IPS-18a (cell line): ENCODE results near the gene CLCF1.

Experiments
- H3K27ac ChIP-seq: one replicate; pipeline ENCODE4 v1.5.1; 2013; ENCODE audit warnings: low read length
- H3K27me3 ChIP-seq: one replicate; pipeline ENCODE4 v1.6.1; 2013; ENCODE audit warnings: mild to moderate bottlenecking, low read length; ENCODE audit not compliant: control insufficient read depth, insufficient read depth
- H3K36me3 ChIP-seq: one replicate; pipeline ENCODE4 v1.6.1; 2013; ENCODE audit warnings: low read depth, low read length; ENCODE audit not compliant: control insufficient read depth
- H3K4me1 ChIP-seq: one replicate; pipeline ENCODE4 v1.6.1; 2013; ENCODE audit warnings: low read depth, low read length; ENCODE audit not compliant: control insufficient read depth
- H3K4me3 ChIP-seq: one replicate; pipeline ENCODE4 v1.5.1; 2013; ENCODE audit warnings: low read length
- H3K9ac ChIP-seq: one replicate; pipeline ENCODE4 v1.6.1; 2013; ENCODE audit warnings: mild to moderate bottlenecking, low read length, moderate library complexity
- H3K9me3 ChIP-seq: one replicate; pipeline ENCODE4 v1.6.1; 2013; ENCODE audit warnings: low read depth, low read length; ENCODE audit not compliant: control insufficient read depth

The CLCF1 gene

DNA sequence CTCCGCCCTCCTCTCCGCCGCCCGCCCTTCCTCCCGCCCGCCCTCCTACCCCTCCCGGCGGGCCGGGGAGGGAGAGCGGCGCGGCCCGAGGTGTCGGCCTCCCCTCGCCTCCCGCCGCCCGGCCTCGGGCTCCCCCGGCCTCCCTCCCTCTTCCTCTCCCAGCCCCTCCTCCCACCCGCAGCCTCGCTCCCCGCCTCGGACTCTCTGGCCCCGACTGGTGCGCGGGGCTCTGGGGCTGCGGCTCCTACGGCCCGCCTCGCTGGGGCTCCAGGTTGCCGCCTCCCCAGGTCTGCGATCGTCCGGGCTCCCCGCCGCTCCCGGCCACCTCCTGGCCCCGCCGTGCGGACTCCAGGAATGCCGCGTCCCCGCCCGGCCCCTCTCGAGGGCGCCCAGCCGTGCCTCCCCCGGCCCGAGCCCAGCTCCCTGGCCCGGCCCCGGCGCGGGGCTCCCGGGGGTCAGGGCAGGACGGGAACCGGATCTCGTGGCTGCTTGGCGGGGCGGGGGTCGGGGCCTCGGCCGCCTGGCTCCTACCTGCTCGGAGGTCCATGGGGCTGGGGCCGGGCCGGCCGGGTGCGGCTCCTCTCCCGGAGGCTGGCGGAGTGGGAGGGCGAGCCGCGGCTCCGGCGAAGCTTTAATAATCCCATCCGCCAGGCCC is at the start of gene CLCF1:
Gene CLCF1, minus strand, starts transcription at position 606 of the 655 bp plus-strand sequence. Its CDS starts 59 bp downstream, at position 547.
- H3K9ac ChIP-seq = peak within 1 kb of the TSS; percentile 14
- H3K27me3 ChIP-seq = peaks cover 86% of the 10 kb centered on the region
- no peaks in the 10 kb centered on the region for H3K36me3 ChIP-seq
- no peak within 1 kb of the TSS for H3K27ac ChIP-seq
- peak within 1 kb of the TSS; percentile 64 for H3K4me3 ChIP-seq
- H3K9me3 ChIP-seq = no peaks in the 10 kb centered on the region
- peaks cover 37% of the 10 kb centered on the region for H3K4me1 ChIP-seq

DNA sequence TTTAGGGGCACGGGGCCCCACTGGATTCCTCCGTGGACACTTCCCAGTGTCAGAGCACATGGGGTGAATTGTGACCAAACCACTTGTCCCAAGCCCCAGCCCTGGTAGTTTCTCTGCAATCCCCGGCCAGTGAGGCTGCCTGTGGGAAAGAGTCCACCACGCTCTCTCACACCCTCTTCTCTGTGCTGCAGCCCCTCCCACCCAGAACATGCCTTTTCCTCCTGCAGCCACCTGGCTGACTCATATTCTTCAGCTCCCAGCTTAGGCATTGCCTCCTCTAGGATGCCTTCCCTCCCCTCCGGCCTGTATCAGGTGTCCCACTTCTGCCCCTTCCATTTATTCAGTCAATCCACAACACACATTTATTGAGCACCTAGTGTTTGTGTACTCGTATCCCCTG is 49.5 kb upstream of the CLCF1 start:
- no peak overlapping the region for H3K9ac ChIP-seq
- no peaks in the 10 kb centered on the region for H3K4me1 ChIP-seq
- H3K27me3 ChIP-seq = peaks cover 9% of the 10 kb centered on the region
- no peak overlapping the region for H3K27ac ChIP-seq
- no peaks in the 10 kb centered on the region for H3K9me3 ChIP-seq
- H3K36me3 ChIP-seq = no peaks in the 10 kb centered on the region
- H3K4me3 ChIP-seq = no peak overlapping the region

DNA sequence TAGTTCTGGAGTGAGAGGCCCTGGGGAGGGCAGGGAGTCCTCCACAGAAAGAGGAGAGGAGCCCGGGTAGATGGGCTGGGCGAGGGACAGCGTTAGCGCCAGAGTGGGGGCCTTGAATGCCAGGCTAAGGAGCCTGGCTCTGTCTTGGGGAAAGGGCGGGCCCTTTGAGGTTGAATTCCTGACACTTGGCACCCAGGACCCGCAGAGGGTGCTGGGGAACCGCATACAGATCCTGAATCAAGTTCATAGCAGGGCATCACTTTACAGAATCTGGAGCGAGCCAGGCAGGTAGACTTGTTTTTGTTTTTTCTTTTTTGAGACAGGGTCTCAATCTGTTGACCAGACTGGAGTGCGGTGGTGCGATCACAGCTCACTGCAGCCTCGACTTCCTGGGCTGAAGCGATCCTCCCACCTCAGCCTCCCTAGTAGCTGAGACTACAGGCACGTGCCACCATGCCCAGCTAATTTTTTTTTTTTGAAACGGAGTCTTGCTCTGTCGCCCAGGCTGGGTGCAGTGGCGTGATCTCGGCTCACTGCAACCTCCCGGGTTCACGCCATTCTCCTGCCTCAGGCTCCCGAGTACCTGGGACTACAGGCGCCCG is 48.1 kb upstream of the CLCF1 start:
- peak overlapping the region; percentile 28 for H3K4me3 ChIP-seq
- no peak overlapping the region for H3K27ac ChIP-seq
- H3K9ac ChIP-seq = no peak overlapping the region
- H3K27me3 ChIP-seq = peaks cover 9% of the 10 kb centered on the region
- no peaks in the 10 kb centered on the region for H3K36me3 ChIP-seq
- H3K9me3 ChIP-seq = no peaks in the 10 kb centered on the region
- H3K4me1 ChIP-seq = no peaks in the 10 kb centered on the region

DNA sequence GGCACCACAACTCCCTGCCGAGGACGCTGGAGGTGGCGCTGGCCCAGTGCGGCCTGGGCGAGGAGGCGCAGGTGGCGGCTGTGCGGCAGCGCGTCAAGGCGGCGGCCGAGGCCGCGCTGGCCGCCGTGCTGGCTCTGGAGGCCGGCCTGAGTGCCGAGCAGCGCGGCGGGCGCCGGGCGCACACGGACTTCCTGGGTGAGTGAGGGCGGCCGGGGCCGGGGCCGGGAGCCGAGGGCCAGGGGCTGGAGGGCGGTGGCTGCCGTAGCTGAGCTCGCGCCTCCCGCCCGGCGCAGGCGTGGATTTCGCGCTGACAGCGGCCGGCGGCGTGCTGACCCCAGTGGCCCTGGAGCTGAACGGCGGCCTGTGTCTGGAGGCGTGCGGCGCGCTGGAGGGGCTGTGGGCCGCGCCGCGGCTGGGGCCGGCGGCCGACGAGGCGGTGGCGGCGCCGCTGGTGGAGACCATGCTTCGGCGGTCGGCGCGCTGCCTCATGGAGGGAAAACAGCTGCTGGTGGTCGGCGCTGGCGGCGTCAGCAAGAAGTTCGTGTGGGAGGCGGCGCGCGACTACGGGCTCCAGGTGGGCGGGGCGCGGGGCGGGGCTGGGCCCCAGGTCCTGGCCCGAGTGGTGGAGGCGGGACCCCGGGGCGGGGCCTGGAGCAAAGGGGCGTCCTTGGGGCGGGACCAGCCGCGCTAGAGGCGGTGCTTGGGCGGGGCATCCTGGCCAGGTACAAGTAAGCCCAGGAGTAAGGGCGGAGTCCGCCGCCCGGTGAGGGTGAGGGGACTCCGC is 47.4 kb upstream of the CLCF1 start:
- Histone ChIP-seq H3K27me3 (peaks cover 11% of the 10 kb centered on the region), H3K9ac (peak overlapping the region; percentile 27), H3K4me1 (no peaks in the 10 kb centered on the region), H3K4me3 (peak overlapping the region; percentile 47), H3K27ac (no peak overlapping the region), H3K9me3 (no peaks in the 10 kb centered on the region), H3K36me3 (no peaks in the 10 kb centered on the region)

DNA sequence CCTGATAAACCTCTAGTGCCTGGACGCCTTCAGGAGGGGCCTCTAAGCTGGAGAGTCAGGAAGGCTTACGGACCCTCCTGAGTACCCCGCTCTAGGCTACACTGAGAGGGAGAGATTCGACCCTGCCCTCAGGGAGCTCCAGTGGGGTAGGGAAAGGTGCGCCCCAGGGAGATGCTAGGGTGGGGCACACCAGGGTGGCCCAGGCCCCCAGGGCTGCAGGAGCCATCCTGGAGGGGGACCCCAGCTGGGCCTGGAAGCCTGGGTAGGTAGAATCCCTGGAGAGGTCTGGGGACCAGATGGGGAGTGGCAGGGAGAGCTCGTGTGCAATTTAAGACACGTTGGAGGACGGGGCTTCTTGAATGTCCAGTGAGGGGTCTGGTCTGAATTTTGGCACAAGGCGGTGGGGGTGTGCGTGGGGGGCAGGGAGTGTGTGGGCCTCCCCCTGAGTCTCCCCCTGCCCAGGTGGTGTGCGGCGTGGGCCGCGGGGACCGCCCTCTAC is 46.8 kb upstream of the CLCF1 start:
- Histone ChIP-seq H3K36me3 (no peaks in the 10 kb centered on the region), H3K27me3 (peaks cover 13% of the 10 kb centered on the region), H3K27ac (no peak overlapping the region), H3K4me3 (peak overlapping the region; percentile 47), H3K9me3 (no peaks in the 10 kb centered on the region), H3K4me1 (no peaks in the 10 kb centered on the region), H3K9ac (peak overlapping the region; percentile 27)

DNA sequence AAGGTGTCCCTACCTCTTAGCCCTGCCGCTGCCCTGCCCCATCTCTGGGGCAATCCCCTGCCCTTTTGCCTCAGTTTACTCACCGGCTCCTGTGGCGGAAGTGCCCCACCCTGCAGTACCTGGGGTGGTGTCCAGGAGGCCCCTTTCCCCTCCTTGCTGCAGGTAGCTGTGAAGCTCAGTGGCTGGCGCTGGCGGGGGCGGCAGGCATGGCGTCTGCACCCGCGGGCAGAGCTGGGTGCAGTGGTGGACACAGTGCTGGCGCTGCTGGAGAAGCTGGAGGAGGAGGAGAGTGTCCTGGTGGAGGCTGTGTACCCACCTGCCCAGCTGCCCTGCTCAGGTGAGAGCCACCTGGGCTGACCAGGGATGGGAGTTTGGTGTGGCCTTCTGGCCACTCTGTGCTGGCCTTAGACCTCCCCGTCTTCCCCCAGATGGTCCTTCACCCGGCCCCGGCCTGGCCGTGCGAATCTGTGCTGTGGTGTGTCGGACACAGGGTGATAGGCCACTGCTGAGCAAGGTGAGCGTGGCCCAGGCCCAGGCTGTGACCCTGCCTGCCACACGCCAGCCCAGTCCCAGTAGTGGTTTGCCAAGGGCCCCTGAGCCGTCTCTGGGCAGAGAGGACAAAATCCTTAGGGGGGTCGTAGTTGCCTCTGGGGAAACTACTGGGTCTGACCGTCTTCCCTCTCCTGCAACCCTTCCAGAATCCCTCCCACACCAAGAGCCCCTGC is 46.1 kb upstream of the CLCF1 start:
- no peak overlapping the region for H3K4me3 ChIP-seq
- H3K9ac ChIP-seq = no peak overlapping the region
- no peaks in the 10 kb centered on the region for H3K4me1 ChIP-seq
- H3K9me3 ChIP-seq = no peaks in the 10 kb centered on the region
- H3K27me3 ChIP-seq = peaks cover 19% of the 10 kb centered on the region
- H3K27ac ChIP-seq = no peak overlapping the region
- H3K36me3 ChIP-seq = no peaks in the 10 kb centered on the region

DNA sequence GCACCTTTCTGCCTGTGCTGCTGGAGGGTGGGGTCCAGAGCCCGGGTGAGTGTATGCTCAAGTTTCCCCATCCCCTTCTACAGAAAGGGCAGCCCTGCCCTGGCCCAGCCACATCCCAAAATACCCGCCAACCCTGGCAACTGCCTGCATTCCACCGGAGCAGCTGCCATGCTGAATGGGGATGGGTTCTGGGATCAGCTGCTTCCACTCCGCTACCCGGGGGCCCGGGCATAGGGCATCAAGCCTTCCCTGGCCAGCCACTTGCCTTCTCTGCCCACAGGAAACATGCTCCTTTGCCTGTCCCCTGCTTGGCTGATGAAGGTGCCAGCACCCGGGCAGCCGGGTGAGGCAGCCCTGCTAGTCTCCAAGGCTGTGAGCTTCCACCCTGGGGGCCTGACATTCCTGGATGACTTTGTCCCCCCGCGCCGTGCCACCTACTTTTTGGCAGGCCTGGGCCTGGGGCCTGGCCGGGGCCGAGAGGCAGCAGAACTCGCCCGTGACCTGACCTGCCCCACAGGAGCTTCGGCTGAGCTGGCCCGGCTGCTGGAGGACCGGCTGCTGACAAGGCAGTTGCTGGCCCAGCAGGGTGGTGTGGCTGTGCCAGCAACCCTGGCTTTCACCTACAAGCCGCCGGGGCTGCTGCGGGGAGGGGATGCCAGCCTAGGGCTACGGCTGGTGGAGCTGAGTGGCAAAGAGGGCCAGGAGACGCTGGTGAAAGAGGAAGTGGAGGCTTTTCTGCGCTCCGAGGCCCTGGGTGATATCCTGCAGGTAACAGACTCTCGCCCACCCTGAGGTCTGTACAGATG is 45.3 kb upstream of the CLCF1 start:
- Histone ChIP-seq H3K9me3 (no peaks in the 10 kb centered on the region), H3K27ac (no peak overlapping the region), H3K36me3 (no peaks in the 10 kb centered on the region), H3K9ac (no peak overlapping the region), H3K4me3 (no peak overlapping the region), H3K4me1 (no peaks in the 10 kb centered on the region), H3K27me3 (peaks cover 19% of the 10 kb centered on the region)

DNA sequence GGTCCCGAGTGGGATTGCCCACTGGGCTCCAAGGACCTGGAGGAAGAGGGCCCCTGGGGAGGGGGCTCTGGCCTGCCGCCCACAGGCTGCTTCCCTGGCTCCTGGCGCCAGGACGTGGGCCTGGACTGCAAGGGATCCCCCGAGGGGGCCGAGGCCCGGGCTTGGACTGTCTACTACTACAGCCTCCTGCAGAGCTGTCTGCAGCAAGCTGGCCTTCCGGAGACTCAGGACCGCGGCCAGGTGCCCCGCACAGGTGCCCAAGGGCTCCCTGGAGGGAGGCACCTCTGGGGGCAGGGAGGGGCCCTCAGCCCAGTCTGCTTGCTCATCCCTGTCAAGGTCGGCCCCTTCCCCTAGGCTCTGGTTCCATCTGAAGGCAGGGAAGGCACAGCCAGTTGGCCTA is 44.0 kb upstream of the CLCF1 start:
- H3K9ac ChIP-seq = no peak overlapping the region

DNA sequence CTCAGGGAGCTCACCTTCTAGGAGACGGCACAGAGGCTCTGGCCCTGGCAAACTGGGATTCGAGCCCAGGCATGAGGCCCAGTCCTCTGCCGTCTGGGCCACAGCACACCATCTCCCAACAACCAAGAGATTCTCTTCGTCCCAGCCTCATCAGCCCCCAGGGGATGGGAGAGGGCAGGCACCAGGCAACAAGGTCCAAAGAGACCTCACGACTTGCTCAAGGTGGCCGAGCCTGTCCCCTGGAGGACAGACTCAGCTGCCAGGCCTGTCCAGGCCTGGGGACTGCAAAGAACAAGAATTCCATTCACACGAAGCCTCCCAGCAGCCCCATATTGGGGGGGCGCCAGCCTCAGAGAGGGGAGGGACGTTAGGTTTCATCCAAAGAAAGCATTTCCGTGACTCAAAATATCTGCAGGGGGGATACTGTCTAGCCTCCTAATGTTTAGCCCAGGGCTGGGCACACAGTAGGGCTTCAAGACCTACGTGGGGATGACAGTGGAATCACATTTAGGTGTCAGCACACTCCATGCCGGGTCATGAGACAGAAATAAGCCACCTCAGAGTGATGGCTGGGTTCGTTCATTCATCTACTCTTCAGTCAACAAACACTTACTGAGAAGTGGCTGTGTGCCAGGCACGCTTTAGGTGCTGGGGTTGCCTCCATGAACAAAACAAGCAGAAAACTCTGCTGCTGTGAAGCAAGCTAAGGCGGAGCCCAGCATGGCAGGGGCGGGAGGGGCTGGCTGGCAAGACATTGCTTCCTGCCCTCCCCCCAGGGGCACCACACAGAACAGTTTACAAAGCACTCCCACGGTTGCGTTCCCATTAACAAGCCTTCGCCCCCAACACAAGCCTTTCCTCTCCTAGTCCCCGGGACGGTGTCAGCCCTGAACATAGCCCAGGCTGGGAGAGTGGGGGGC is 43.3 kb upstream of the CLCF1 start:
- no peaks in the 10 kb centered on the region for H3K9me3 ChIP-seq
- H3K9ac ChIP-seq = no peak overlapping the region
- no peak overlapping the region for H3K27ac ChIP-seq
- H3K4me3 ChIP-seq = no peak overlapping the region
- no peaks in the 10 kb centered on the region for H3K36me3 ChIP-seq
- no peaks in the 10 kb centered on the region for H3K4me1 ChIP-seq
- H3K27me3 ChIP-seq = peaks cover 25% of the 10 kb centered on the region

More for the DNA sequence above, 44.0 kb upstream of the CLCF1 start:
- H3K4me1 ChIP-seq = no peaks in the 10 kb centered on the region
- no peaks in the 10 kb centered on the region for H3K36me3 ChIP-seq
- H3K9me3 ChIP-seq = no peaks in the 10 kb centered on the region
- no peak overlapping the region for H3K27ac ChIP-seq
- no peak overlapping the region for H3K4me3 ChIP-seq
- peaks cover 20% of the 10 kb centered on the region for H3K27me3 ChIP-seq
